HepG2 (cell line): ENCODE data around the gene LYPD6. TPM values are rescaled to one million over a fixed set of nuclear protein-coding genes. Genes with fewer than 3 reads are reported as not detected.

Source experiments
- ATAC-seq: fragments of 200-7000 bp; cut with Tn5 transposase; 3 replicates; pipeline ENCODE4 v1.9.1; 2020; ENCODE audit warnings: mild to moderate bottlenecking, moderate library complexity
- BruUV-seq: library from RNA; stranded (reverse); fragments of 400-500 nt; replicated peaks from 2 replicates; lab custom pipeline; 2021; lab: Mats Ljungman, UMichigan
- CTCF ChIA-PET: fragments of 300-600 bp; formaldehyde crosslinking; extraction: SDS; loops from one replicate; lab custom pipeline; 2021; ENCODE audit warnings: low total read pairs, inconsistent platforms, low intra/inter-chr PET ratio; lab: Yijun Ruan, JAX
- POLR2A ChIA-PET: fragments of 350-600 bp; sonication (Branson Sonifier 250); formaldehyde crosslinking; loops from one replicate; lab custom pipeline; 2020; ENCODE audit warnings: antibody characterized with exemption, inconsistent platforms; lab: Yijun Ruan, JAX
- DNase-seq: peaks from one replicate; pipeline ENCODE4 v3.0.0-alpha.2; 2015; ENCODE audit warnings: low spot score
- FAIRE-seq: peaks from 3 replicates; lab custom pipeline; 2011; peaks lifted over from hg19 to GRCh38; lab: Jason Lieb, UNC
- H2AFZ ChIP-seq: one replicate; pipeline ENCODE4 v1.6.1; 2011; ENCODE audit warnings: low read length, inconsistent platforms
- H3K27ac ChIP-seq: fragments of 300-600 bp; 3 replicates; pipeline ENCODE4 v1.8.0; 2011; ENCODE audit warnings: mixed run types, mild to moderate bottlenecking, mixed read lengths, low read length, inconsistent platforms; ENCODE audit not compliant: insufficient read depth; ENCODE audit errors: extremely low read length
- H3K27me3 ChIP-seq, 2 experiments: fragments of 200-600 bp in 1 of 2; 2 replicates in 1 of 2; 3 replicates in 1 of 2; pipeline versions ENCODE4 v1.6.0 to v1.8.0; 2011; ENCODE audit warnings: low read length in 2 of 2, mild to moderate bottlenecking in 2 of 2, moderate library complexity in 2 of 2, inconsistent platforms in 1 of 2; ENCODE audit not compliant: insufficient read depth in 2 of 2, control insufficient read depth in 1 of 2
- H3K36me3 ChIP-seq, 2 experiments: fragments of 200-600 bp in 1 of 2; replicated peaks in 1 of 2; 2 replicates in 1 of 2; 3 replicates in 1 of 2; pipeline versions ENCODE4 v1.5.1 to v1.8.0; 2011; ENCODE audit warnings: low read length in 2 of 2, inconsistent platforms in 1 of 2; ENCODE audit not compliant: insufficient read depth in 2 of 2, control insufficient read depth in 1 of 2
- H3K4me1 ChIP-seq: 2 replicates; pipeline ENCODE4 v1.5.1; 2012; ENCODE audit warnings: low read length, inconsistent platforms; ENCODE audit not compliant: insufficient read depth
- H3K4me2 ChIP-seq: 2 replicates; pipeline ENCODE4 v1.6.0; 2011; ENCODE audit warnings: low read depth, low read length, inconsistent platforms
- H3K4me3 ChIP-seq, 3 experiments: fragments of 200-600 bp in 1 of 3; sonication (generic), shearing (Covaris generic) in 1 of 3; replicated peaks in 1 of 3; 2 replicates each; pipeline ENCODE4 v1.5.1; 2011 to 2016; ENCODE audit warnings: low read length in 3 of 3, inconsistent platforms in 2 of 3, low read depth in 2 of 3, mild to moderate bottlenecking in 2 of 3, control low read depth in 1 of 3, mixed read lengths in 1 of 3; ENCODE audit not compliant: insufficient read depth in 1 of 3
- H3K79me2 ChIP-seq: one replicate; pipeline ENCODE4 v1.6.1; 2011; ENCODE audit warnings: low read length, inconsistent platforms; ENCODE audit not compliant: insufficient read depth
- H3K9ac ChIP-seq: 2 replicates; pipeline ENCODE4 v1.6.0; 2011; ENCODE audit warnings: mild to moderate bottlenecking, low read depth, low read length, inconsistent platforms; ENCODE audit not compliant: insufficient read depth
- H3K9me3 ChIP-seq: 2 replicates; pipeline ENCODE4 v1.5.1; 2012; ENCODE audit warnings: mild to moderate bottlenecking, low read length
- H4K20me1 ChIP-seq: 2 replicates; pipeline ENCODE4 v1.6.0; 2011; ENCODE audit warnings: inconsistent platforms, mild to moderate bottlenecking, low read length, moderate library complexity; ENCODE audit not compliant: insufficient read depth
- AKAP8 ChIP-seq: sonication (generic); formaldehyde crosslinking; IDR thresholded peaks from 2 replicates; pipeline ENCODE4 v1.5.1; 2020; ENCODE audit warnings: mild to moderate bottlenecking, missing genetic modification reagents
- ARNTL ChIP-seq: sonication (generic); formaldehyde crosslinking; IDR thresholded peaks from 2 replicates; pipeline ENCODE4 v1.4.0; 2020; ENCODE audit warnings: mild to moderate bottlenecking, missing genetic modification reagents
- GZF1 ChIP-seq: sonication (generic); formaldehyde crosslinking; IDR thresholded peaks from 2 replicates; pipeline ENCODE4 v1.5.1; 2020; ENCODE audit warnings: mild to moderate bottlenecking, missing genetic modification reagents
- KDM1A ChIP-seq: IDR thresholded peaks from 2 replicates; pipeline ENCODE4 v1.6.1; 2016; ENCODE audit warnings: missing compliant biosample characterization
- KLF15 ChIP-seq: sonication (generic); formaldehyde crosslinking; IDR thresholded peaks from 2 replicates; pipeline ENCODE4 v1.8.1; 2023; ENCODE audit warnings: borderline replicate concordance, mild to moderate bottlenecking, inconsistent platforms, missing genetic modification reagents, mixed read lengths
- MAFF ChIP-seq: IDR thresholded peaks from 2 replicates; pipeline ENCODE4 v1.6.1; 2011; ENCODE audit warnings: low read depth, low read length, improper control_type of control experiment
- MAFK ChIP-seq, 2 experiments: IDR thresholded peaks in 1 of 2; conservative IDR thresholded peaks in 1 of 2; 2 replicates each; pipeline ENCODE4 v1.6.1; 2011; ENCODE audit warnings: improper control_type of control experiment in 2 of 2, low read length in 2 of 2
- NFE2L1 ChIP-seq: sonication (generic); formaldehyde crosslinking; IDR thresholded peaks from 2 replicates; pipeline ENCODE4 v1.4.0; 2020; ENCODE audit warnings: missing genetic modification reagents, mild to moderate bottlenecking, borderline replicate concordance
- NR2F2 ChIP-seq: IDR thresholded peaks from 2 replicates; pipeline ENCODE4 v1.6.1; 2012; ENCODE audit warnings: low read depth, inconsistent platforms, borderline replicate concordance
- RFX3 ChIP-seq: IDR thresholded peaks from 2 replicates; pipeline ENCODE4 v1.6.1; 2016; ENCODE audit warnings: missing biosample characterization, missing genetic modification reagents
- STAT5B ChIP-seq: sonication (generic); formaldehyde crosslinking; IDR thresholded peaks from 2 replicates; pipeline ENCODE4 v1.4.0; 2020; ENCODE audit warnings: missing genetic modification reagents
- ZFP36L1 ChIP-seq: sonication (generic); formaldehyde crosslinking; IDR thresholded peaks from 2 replicates; pipeline ENCODE4 v1.8.0; 2022; ENCODE audit warnings: mild to moderate bottlenecking, missing genetic modification reagents, moderate library complexity
- ZFX ChIP-seq: sonication (generic); formaldehyde crosslinking; IDR thresholded peaks from 2 replicates; pipeline ENCODE4 v1.4.0; 2020; ENCODE audit warnings: mild to moderate bottlenecking, low read depth, missing genetic modification reagents, moderate library complexity
- ZNF136 ChIP-seq: sonication (generic); formaldehyde crosslinking; IDR thresholded peaks from 2 replicates; pipeline ENCODE4 v1.8.1; 2022; ENCODE audit warnings: low read depth, mild to moderate bottlenecking, moderate library complexity, missing genetic modification reagents
- ZNF335 ChIP-seq: sonication (generic); formaldehyde crosslinking; IDR thresholded peaks from 2 replicates; pipeline ENCODE4 v1.4.0; 2020; ENCODE audit warnings: missing genetic modification reagents
- ZNF430 ChIP-seq: sonication (generic); formaldehyde crosslinking; IDR thresholded peaks from 2 replicates; pipeline ENCODE4 v1.9.0; 2021; ENCODE audit warnings: mild to moderate bottlenecking, missing genetic modification reagents
- ZNF577 ChIP-seq: sonication (generic); formaldehyde crosslinking; IDR thresholded peaks from 2 replicates; pipeline ENCODE4 v1.4.0; 2020; ENCODE audit warnings: mild to moderate bottlenecking, low read depth, missing genetic modification reagents, borderline replicate concordance
- WGBS: methylation state at CpG from one replicate; pipeline ENCODE4 v1.1.6; 2017; ENCODE audit warnings: low lambda C conversion rate; 5-methylcytosine and 5-hydroxymethylcytosine counted together
- in situ Hi-C: cut with HindIII; loops from 2 replicates; pipeline ENCODE4 v1.10.0; 2017; ENCODE audit warnings: low pct_unique_long_range_greater_than_20kb; ENCODE audit not compliant: extremely low pct_ligation_motif_present
- intact Hi-C: fragments of 100-400 bp; cut with micrococcal nuclease; formaldehyde crosslinking; loops from one replicate; pipeline ENCODE4 v1.10.0; 2022; ENCODE audit not compliant: unreplicated experiment
- polyA plus RNA-seq, 8 experiments: library from polyadenylated mRNA; depleted of rRNA in 3 of 8; stranded (reverse) in 7 of 8; unstranded in 1 of 8; fragments of >200 nt; fragmentation: Illumina TruSeq in 4 of 8; extraction: Trizol in 4 of 8; gene quantifications; 2 replicates each; pipeline versions ENCODE4 v1.2.1 to v1.2.3, GENCODE V29; 2011 to 2016; ENCODE audit warnings: low read depth in 4 of 8, missing spikeins in 1 of 8, mixed read lengths in 1 of 8; ENCODE audit not compliant: insufficient read depth in 1 of 8
- total RNA-seq, 5 experiments: library from RNA; depleted of rRNA; stranded (reverse); fragments of >200 nt; fragmentation: Illumina TruSeq; extraction: Trizol; gene quantifications; 2 replicates each; pipeline ENCODE4 v1.2.3, GENCODE V29; 2016; ENCODE audit warnings: low read depth in 1 of 5
- TF ChIP-seq, protein P1 (sequence below): sonication (generic); formaldehyde crosslinking; IDR thresholded peaks from 2 replicates; pipeline ENCODE4 v1.4.0; 2020; ENCODE audit warnings: mild to moderate bottlenecking, missing genetic modification reagents
- TF ChIP-seq, protein P2 (sequence below): sonication (generic); formaldehyde crosslinking; IDR thresholded peaks from 2 replicates; pipeline ENCODE4 v1.8.0; 2022; ENCODE audit warnings: mild to moderate bottlenecking, missing genetic modification reagents, moderate library complexity

LYPD6 gene
- total and polyA plus RNA-seq, 2 of the 13 experiments (the other 11 are each of a cell fraction or from before 2014, with no cell fraction given), result 0.01 to 0.07 TPM

GRCh38 chr2:149342509-149342908, 12.1 kb downstream of the LYPD6 start:
- Histone ChIP-seq H3K9me3 (no peaks in the 10 kb centered on the region), H2AFZ (no peak overlapping the region), H4K20me1 (no peaks in the 10 kb centered on the region), H3K4me1 (no peaks in the 10 kb centered on the region), H3K79me2 (no peaks in the 10 kb centered on the region), H3K36me3 (no peaks in the 10 kb centered on the region), H3K4me3 (no peak overlapping the region), H3K27me3 (no peaks in the 10 kb centered on the region), H3K27ac (no peak overlapping the region), H3K4me2 (no peak overlapping the region), H3K9ac (no peak overlapping the region)
- CTCF ChIA-PET, result no interaction called here
- TF ChIP-seq STAT5B (CRISPR knock-in tag), result no peak
- TF ChIP-seq, protein P1, sequence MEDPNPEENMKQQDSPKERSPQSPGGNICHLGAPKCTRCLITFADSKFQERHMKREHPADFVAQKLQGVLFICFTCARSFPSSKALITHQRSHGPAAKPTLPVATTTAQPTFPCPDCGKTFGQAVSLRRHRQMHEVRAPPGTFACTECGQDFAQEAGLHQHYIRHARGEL (CRISPR knock-in tag), result no peak
- FAIRE-seq (no peak), ATAC-seq (no peak), DNase-seq (no peak)
- in situ Hi-C loops, result no loop called here
- POLR2A ChIA-PET, result no interaction called here
- intact Hi-C loops, result no loop called here
- WGBS, result 3% methylated on average over 1 of the region's 1 CpG
- no TSS peak for BruUV-seq

GRCh38 chr2:149344105-149344504, 13.7 kb downstream of the LYPD6 start:
- no peak overlapping the region for H3K4me2 ChIP-seq
- no peaks in the 10 kb centered on the region for H3K9me3 ChIP-seq
- TF ChIP-seq AKAP8 (no peak), ZFX (CRISPR knock-in tag) (no peak), MAFK (conservative IDR thresholded peaks at IDR 0.05 in 1 of 2, IDR thresholded peaks at IDR 0.05 in 1 of 2; ENCODE audit: low read length in 2 of 2) (peak; percentile 82 to 93), MAFF (peak; percentile 84), NR2F2 (no peak), ZNF430 (CRISPR knock-in tag) (no peak), KDM1A (CRISPR knock-in tag) (no peak), ZNF335 (CRISPR knock-in tag) (no peak), ZNF136 (no peak), ZFP36L1 (no peak), NFE2L1 (no peak), RFX3 (CRISPR knock-in tag) (no peak), ARNTL (no peak), GZF1 (no peak), KLF15 (no peak), ZNF577 (CRISPR knock-in tag) (no peak)
- TF ChIP-seq, protein P2, sequence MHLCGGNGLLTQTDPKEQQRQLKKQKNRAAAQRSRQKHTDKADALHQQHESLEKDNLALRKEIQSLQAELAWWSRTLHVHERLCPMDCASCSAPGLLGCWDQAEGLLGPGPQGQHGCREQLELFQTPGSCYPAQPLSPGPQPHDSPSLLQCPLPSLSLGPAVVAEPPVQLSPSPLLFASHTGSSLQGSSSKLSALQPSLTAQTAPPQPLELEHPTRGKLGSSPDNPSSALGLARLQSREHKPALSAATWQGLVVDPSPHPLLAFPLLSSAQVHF (CRISPR knock-in tag), result no peak

More at GRCh38 chr2:149344105-149344504, 13.7 kb downstream of the LYPD6 start:
- POLR2A ChIA-PET, result no interaction called here
- WGBS, result 31% methylated on average over 2 of the region's 2 CpGs
- FAIRE-seq, result no peak
- intact Hi-C loops (no loop called here), in situ Hi-C loops (no loop called here)
- DNase-seq, result no peak
- Histone ChIP-seq H3K36me3 (no peaks in the 10 kb centered on the region), H2AFZ (no peak overlapping the region), H4K20me1 (no peaks in the 10 kb centered on the region), H3K4me1 (no peaks in the 10 kb centered on the region), H3K4me3 (no peak overlapping the region), H3K9ac (no peak overlapping the region), H3K27ac (no peak overlapping the region), H3K79me2 (no peaks in the 10 kb centered on the region), H3K27me3 (no peaks in the 10 kb centered on the region)
- BruUV-seq, result no TSS peak
- CTCF ChIA-PET, result no interaction called here
- ATAC-seq, result no peak
